Left renal pelvis (tissue), 4 donors: Measurements from ENCODE around the gene MOV10. TPM values are rescaled to one million over a fixed set of nuclear protein-coding genes. Genes with fewer than 3 reads are reported as not detected.
"Not testable (repeated sequence)": the region's sequence is repeated elsewhere in the genome, so short reads cannot be mapped to it uniquely, and the experiment has no call there.

Source experiments
- DNase-seq, 4 donors: peaks; one replicate each; pipeline ENCODE4 v3.0.0-alpha.2; 2013; ENCODE audit warnings: low read depth in 4 of 4, low spot score in 3 of 4
- polyA plus RNA-seq, 4 donors: library from polyadenylated mRNA; unstranded; fragments of 120-200 nt; gene quantifications; one replicate each; pipeline ENCODE4 v1.2.1, GENCODE V29; 2013; ENCODE audit not compliant: insufficient read length in 4 of 4

The MOV10 gene
- polyA plus RNA-seq, 4 donors: 60.9 to 87.9 (median 68.9) TPM

DNA sequence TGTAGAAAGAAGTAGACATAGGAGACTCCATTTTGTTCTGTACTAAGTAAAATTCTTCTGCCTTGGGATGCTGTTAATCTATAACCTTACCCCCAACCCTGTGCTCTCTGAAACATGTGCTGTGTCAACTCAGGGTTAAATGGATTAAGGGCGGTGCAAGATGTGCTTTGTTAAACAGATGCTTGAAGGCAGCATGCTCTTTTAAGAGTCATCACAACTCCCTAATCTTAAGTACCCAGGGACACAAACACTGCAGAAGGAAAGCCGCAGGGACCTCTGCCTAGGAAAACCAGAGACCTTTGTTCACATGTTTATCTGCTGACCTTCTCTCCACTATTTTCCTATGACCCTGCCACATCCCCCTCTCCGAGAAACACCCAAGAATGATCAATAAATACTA lies 54.6 kb downstream of the MOV10 start:
- DNase-seq: not testable (repeated sequence)

DNA sequence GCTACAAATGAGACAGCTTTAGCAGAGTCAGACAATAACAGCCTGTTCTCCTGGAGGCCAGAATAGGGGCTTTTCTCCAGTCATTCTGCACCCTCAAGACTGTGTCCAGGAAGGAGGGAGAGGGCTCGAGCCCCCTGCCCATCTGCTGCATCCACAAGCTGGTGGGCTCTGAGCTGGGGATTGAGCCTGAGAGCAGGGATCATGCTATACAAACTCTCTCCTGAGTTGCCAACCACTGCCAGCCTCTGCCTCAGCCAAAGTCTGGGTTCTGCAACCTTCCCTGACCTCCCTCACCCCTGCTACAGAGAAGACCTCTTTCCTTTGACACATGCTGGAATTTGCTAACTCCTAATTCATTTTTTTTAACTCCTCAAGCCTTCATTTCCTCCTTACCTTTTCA lies 55.5 kb downstream of the MOV10 start:
- no peak for DNase-seq

GRCh38 chr1:112731451-112731850 lies 57.0 kb downstream of the MOV10 start:
- no peak for DNase-seq

DNA sequence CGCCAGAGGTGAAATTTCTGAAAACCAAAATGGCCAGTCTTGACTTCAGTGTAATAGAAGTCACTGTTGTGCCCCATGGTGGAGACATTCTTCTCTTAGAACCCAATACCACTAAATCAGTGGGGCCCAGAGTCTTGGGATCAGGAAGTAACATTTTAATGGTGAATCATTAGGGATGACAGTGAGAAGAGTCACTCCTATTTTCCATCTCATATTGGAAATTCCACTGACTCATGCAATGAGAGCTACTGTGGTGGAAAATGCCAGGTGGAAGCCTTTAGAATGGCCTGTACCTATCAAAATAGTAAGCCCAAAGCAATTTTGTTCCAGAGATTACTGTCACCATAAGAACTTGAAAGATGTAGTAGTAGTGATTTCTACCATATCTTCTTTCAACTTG lies 61.3 kb downstream of the MOV10 start:
- no peak for DNase-seq

DNA sequence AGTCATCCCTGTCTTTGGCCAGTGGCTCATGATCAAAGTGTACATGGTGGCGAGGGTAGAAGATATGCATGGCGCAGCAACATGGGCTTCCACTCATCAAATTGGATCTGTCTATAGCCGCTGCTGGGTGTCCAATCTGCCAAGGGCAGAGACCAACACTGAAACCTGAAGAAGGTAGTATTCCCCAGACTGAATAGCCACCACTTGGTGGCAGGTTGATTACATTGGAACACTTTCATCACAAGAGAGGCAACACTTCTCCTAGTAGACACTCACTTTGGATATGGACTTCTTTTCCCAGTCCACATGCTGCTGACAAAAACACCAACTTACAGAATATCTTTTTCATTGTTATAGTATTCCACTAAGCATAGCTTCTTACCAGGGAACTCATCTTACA lies 63.1 kb downstream of the MOV10 start:
- no peak for DNase-seq

DNA sequence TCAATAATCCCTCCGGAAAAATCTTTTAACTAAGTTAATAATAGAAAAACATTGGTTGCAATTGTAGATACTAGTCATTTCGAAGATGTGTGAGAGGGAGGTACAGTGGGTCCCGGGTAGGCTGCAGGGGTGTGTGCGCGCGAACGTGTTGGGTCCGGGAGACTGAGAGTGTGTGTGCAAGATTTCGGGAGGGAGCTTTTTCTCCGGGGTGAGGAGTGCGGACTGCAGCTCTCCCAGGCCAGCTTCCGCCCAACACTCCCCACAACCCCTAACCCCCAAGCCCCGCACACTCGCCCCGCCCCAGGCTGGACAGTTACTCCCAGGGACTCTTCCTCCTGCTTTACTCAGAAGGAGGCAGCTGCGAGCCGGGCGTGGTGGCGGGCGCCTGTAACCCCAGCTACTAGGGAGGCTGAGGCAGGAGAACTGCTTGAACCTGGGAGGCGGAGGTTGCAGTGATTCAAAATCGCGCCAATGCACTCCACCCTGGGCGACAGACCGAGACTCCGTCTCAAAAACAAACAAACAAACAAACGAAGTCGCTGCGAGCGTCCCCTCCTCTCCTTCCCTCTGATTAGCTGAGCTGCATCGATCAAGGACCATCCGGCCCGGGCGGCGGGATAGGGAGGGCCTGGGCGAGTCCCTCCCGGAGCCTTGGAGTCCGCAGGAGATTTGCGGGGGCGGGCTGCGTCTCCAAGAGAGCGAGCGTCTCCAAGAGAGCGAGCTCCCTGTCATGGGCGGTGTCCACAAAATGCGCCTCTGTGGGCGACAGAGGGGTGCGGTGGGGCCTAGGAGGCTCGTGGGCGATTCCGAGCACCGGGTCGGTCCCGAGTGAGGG lies 68.9 kb downstream of the MOV10 start:
- DNase-seq: no peak

- DNase-seq: no peak
These were observed 69.6 kb downstream of the MOV10 start for GRCh38 chr1:112744009-112744578.

DNA sequence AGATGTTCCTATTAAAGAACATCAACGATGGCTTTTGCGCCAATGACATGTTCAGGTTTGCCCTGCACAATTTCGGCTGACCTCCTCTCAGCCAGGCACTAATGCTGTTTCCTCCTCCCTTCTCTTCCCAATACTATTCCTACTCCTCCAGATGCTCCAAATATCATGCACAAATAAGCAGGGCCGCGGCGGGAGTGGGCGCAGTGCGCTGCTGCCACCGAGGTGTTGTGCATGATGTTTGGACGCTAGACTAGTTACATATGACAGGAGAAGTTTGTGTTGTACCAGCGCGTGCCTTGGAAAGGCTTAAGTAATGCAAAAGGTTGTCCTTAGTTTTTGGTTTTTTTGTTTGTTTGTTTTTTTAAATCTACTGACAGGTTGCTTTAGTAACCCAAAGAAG lies 73.9 kb downstream of the MOV10 start:
- DNase-seq: no peak

Other genes with a start within 250 kb of the MOV10 start
- 10 to 100 TPM in 1 of 4 donors, 1 to 10 TPM in 3; 4.2 to 56.0 (median 5.6) TPM for gene WNT2B, start 165.7 kb upstream of the MOV10 start, polyA plus RNA-seq
- gene ST7L, start 55.5 kb upstream of the MOV10 start, polyA plus RNA-seq: 10 to 100 TPM; 17.8 to 32.6 (median 30.3) TPM
- gene CAPZA1, start 54.8 kb upstream of the MOV10 start, polyA plus RNA-seq: 100 to 1,000 TPM; 123 to 181 (median 130) TPM
- 100 to 1,000 TPM; 214 to 263 (median 219) TPM for gene RHOC, start 32.5 kb downstream of the MOV10 start, polyA plus RNA-seq
- gene PPM1J, start 40.7 kb downstream of the MOV10 start, polyA plus RNA-seq: 1 to 10 TPM in 3 of 4 donors, under 1 TPM in 1; 0.87 to 1.9 (median 1.3) TPM